ENCODE results near the gene SPDEF.

Gene SPDEF

DNA sequence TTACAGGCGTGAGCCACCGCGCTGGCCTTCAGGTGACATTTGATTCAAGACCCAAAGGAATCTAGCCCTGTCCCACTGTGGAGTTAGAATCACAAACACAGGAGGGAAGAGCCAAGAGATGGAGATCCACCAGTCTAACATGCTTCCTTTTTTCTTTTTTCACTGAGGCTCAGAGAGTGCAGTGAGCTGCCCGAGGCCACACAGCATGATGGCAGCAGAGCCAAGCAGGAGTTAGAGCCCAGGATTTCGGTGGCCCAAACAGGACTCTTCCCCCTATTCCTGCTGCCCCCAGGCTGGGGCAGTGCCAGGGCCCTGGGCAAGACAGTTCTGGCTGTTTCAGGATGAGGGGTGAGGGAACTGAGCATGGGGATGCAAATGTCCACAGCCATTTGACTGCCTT, 8.1 kb upstream of the SPDEF start:
- no peak for DNase-seq (ENCODE audit: low read depth in 2 of 3, low spot score in 2 of 3)

DNA sequence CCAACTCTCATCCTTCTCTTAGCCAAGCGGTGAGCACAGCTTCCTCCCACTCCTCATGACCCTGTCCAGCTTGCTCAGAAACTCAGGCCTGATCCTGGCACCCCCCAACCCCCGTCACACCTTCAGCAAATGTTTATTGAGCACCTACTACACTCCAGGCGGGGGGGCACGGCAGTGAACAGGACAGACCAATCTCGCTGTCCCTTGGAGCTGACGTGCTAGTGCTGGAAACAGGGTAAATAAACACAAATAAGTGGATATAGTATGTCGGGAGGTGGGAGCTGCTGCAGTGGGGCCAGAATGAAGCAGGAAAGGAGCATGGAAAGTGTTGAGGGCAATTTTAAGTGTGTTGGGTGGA, 7.4 kb upstream of the SPDEF start:
- no peak for DNase-seq (ENCODE audit: low read depth in 2 of 3, low spot score in 2 of 3)

DNA sequence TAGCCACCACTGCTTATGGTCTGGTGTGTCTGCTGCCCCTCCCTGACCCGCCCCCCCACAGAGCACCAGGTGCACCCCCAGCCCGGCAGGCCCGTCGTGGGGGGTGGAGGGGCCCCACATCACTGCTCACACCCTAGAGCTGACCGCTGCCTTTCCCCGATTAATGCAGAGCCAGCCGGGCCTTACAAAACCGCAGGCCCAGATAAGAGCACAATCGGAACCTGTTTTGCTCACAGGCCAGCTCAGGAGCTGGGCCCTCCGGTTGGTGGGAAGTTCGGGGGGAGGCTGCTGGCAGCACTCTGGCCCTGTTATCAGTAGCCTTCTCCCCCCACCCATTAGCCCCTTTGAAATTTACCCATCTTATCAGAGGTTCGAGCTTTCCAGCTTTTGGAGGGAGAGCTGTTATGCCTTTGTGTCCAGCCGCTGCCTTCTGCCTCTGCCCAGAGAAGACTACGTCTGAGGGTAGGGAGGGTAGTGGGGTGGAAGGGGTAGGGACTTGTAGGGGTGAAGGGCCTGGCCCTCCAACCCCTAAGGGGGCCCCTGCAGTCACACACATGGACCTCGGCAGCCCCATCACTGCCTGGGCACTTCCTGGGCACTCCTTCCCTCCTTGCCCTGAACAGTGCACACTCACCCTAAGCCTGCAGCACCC, 6.9 kb upstream of the SPDEF start:
- no peak for DNase-seq (ENCODE audit: low read depth in 2 of 3, low spot score in 2 of 3)

DNA sequence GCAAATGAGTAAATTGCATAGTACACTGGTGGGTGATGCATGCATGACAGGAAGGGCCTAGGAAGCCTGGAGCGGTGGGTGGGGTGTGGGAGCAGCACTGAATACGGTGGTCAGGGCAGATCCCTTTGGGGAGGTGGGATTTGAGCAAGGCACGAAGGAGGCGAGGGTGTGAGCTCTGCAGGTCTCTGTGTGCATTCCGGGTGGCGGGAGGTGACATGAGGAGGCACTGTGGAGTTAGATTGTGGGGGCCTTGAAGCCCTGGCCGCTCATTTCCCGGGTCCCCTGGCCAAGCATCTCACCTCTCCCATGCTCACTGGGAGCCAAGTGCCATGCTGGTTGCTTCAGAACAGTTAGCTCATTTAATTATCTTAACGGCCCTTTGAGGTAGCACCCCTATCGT, 6.2 kb upstream of the SPDEF start:
- no peak for DNase-seq (ENCODE audit: low read depth in 2 of 3, low spot score in 2 of 3)

DNA sequence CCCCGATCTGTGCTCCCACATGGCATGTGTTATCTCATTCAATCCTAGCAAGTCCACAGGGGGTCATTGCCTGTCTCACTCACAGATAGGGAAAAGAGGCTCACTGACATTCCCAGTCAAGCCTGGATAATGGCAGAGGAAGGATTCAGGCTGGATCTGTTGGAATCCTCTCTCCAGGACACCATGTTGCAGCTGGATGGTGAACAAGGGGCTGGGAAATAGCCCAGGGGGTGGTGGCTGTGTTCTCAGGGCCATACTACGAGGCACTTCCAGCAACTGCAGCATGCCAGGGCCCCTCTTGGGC, 5.0 kb upstream of the SPDEF start:
- no peak for DNase-seq (ENCODE audit: low read depth in 2 of 3, low spot score in 2 of 3)

DNA sequence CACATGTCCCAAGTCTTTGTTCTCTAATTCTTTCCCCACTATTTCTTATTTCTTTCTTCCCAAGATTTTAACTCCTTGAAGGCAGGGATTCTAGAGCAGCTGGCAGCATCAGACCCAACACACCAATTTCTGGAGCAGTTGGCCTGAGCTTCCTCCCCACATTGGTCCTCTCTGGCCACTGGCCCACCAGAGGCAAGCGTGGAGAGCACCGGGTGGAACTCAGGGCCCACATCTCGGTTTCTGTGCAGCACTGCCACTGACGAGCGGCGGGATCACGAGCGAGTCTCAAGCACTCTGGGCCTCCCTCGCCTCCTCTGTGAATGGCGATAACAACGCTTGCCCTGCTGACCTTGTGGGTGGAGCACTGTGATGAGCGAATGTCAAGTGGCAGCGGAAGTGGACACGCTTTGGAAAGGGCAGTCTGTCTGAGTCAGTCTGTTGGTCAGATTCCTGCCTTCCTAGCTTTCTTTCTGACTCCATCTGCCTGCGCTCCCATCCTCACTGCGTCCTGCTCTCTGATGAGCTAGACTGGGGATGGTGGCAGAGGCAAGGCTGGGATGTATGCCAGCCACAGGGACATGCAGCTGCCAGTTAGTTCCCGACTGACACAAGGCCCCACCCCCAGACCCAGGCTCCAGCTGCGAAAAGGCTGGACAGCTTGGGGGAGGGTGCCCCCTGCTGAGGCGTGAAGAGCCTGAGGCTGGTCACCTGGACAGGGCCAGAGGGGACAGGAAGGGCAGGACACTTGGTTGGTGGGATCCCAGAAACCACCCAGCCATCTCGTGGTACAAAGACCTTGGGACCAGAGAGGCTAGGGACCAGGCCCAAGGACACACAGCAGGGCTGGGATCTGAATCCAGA, 4.5 kb upstream of the SPDEF start:
- no peak for DNase-seq (ENCODE audit: low read depth in 2 of 3, low spot score in 2 of 3)

DNA sequence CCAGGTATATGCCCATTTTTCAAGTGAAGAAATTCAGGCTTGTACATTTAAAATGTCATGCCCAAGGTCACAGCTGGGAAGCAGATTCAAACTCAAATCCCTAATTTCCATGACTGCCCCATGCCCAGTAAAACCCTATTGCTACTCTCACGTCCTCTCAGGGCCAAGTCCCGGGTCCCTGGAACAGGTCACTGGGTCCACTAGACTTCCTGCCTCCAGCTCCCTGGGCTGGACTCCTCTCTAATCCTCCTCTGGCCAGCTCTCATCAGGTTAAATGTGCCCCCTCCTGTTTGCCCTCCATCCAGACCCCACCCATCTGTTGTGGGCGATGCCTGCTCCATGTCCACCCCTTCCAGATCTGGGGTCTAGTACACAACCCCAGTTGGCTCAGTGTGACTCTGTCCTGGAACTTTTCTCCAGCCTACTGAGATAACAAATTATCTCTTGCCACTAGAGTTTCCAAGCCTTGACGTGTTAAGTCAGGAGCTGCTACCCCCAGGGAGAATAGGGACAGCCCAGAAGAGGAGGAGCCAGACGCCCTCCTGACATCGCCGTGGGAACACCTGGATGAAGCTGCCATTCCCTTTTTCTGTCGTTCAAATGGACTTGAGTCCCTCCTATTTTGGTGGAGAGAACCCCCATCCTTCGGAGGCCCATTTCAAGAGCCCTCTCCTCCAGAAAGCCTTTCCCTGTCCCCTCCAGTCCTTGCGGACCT, 3.7 kb upstream of the SPDEF start:
- DNase-seq (ENCODE audit: low read depth in 2 of 3, low spot score in 2 of 3): no peak

DNA sequence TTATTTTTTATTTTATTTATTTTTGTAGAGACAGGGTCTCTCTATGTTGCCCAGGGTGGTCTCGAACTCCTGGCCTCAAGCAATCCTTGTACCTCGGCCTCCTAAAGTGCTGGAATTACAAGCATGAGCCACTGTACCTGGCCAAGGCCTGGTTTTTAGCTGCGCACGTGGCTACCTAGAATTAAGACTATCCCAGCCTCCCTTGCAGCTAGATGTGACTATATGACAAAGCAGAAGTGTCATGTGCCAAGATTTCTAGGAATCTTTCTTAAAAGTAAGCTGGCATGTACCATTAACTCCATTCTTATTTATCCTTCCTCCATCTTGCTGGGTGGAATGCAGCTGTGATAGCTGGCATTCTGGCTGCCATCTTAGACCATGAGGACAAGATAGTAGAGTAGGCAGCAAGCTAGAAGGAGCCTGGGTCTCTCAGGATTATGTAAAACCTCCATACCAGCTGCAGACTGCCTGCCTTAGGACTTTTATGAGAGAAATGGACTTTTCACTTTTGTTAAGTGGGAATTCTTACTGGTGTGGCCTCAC, 2.1 kb upstream of the SPDEF start:
- DNase-seq (ENCODE audit: low read depth in 2 of 3, low spot score in 2 of 3): no peak

DNA sequence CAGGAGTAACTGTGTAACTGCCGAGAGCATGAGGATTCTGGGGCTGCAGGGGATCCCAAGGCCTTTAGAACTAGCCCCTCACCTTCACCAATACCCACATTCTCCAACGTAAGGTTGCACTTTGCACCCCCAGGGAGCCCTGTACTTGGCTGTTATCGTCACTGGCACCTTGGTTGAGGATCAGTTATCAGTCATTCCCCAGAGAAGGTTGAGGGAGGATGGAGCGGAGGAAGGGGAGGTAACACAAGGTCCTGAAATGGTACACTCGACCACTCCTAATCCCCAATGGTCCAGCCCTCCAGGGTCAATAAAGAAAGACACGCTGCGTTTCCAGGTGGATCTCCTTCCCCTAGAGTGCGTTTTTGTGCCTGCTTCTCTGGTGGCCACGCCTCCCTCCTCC, 1.1 kb upstream of the SPDEF start:
- no peak for DNase-seq (ENCODE audit: low read depth in 2 of 3, low spot score in 2 of 3)

DNA sequence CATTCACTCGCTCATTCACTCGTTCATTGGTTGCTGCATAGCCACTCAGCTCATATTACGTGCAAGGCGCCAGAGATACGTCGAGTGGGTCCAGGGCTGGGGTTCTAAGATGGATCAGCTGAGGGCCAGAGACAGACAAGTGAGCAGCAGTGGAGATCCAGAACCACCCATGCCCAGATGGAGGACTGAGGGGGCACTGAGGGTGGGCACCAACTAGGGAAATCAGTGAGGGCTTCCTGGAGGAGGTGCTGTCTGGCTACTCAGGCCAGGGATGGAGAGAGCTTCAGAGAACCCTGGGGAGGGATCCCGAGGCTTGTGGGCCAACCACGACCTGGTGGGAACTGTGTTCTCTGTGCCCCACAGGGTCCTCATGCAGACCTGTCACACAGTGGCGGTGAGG, 364 bp upstream of the SPDEF start:
- no peak for DNase-seq (ENCODE audit: low read depth in 2 of 3, low spot score in 2 of 3)

DNA sequence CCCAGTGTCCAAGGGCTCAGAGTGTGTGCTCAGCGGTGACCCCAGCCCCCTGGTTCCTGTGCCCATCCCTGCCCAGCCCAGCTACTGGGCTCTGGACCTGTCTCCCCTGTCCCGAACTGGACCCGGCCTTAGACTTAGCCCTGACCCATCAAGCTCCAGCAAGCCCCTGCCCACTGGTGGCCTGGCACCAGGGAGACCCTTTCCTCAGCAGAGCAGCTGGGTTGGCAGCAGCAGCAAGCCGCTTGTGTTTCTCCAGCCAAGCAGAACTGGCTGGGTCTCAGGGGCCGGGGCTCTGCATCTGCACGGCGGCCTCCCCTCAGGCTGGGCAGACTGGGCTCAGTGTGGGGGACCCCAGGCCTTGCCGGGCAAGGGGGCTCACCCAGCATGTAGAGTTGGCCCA, 801 bp downstream of the SPDEF start:
- no peak for DNase-seq (ENCODE audit: low read depth in 2 of 3, low spot score in 2 of 3)

DNA sequence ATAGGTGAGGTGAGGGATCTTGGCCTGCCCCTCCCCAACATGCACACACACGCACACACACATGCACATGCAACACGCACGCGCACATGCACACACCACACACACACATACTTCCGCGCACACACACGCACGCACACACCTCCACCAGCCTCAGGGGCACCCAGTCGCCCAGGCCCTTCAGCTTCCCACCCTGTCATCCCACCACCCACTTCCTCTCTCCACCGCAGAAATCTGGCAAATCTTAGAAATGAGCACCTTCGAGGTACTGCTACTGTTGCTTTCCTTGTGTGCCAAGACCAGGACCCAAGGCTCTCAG, 1.2 kb downstream of the SPDEF start:
- DNase-seq (ENCODE audit: low read depth in 2 of 3, low spot score in 2 of 3): no peak

DNA sequence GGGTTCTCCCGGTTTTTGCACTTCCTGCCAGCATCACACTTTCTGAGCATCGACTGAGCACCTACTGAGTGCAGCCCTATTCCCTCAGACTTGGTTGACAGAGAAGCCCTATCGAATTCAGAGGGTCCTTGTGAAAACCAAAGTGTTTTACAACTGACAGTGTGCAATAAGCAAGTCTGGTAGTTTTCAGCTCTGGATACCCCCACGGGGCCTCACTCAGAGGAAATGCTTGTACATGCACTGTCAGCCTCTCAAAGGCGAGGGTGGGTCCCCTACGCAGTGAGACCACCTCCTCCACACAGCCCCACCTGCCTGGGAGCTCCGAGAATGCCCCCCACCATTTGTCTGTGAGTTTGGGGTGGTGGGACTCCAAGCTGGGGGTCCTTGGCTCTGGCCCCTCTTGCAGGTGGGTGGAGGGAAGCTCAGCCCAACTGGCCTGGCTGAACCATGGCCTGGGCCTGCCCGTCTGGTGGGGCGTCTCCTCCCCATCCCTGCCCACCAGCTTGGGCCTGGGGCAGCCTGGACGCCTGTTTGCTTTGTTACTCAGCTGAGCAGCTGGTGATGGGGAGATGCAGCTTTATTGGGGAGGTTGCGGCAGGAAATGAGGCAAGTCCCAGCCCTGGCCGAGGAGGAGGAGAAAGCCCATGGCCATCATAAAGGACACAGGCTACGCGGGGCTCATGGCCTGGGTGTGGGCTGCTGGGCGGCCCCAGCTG, 1.7 kb downstream of the SPDEF start:
- DNase-seq (ENCODE audit: low read depth in 2 of 3, low spot score in 2 of 3): no peak

DNA sequence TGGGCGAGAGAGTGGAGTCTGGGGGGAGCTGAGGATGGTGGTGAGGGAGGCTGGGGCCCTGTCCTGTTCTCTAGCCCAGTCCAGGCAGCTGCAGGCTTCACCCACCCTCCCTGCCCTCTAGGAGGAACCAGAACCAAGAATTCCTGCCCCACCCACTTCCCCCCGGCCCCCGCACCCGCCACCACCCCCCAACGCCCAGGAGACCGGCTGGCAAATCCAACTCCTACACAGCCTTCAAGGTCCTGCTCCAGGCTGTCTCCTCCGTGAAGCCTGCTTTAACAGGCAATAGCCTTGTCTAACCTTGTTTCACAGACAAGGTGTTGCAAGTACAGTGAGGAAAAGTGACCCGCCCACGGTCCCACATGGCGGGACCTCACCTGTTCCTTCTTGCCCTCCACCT, 2.4 kb downstream of the SPDEF start:
- no peak for DNase-seq (ENCODE audit: low read depth in 2 of 3, low spot score in 2 of 3)

DNA sequence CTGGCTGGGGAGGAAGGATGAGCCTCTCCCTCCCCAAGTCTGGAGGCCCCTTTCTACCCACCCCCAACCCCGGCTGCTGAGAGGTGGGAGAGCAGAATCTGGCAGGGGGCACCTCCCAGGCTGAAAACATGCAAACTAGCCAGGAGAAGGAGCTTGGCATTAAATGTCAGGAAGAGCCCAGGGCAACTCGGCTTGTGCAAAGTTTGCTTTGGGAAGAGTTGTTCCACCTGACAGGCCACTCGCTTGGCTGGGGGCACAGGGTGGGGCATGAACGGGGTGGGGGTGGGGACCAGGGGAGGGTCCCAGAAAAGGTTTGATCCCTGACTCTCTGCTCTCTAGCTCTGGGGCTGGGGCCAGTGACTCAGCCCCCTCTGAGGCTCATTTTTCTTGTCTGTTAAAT, 3.0 kb downstream of the SPDEF start:
- no peak for DNase-seq (ENCODE audit: low read depth in 2 of 3, low spot score in 2 of 3)

DNA sequence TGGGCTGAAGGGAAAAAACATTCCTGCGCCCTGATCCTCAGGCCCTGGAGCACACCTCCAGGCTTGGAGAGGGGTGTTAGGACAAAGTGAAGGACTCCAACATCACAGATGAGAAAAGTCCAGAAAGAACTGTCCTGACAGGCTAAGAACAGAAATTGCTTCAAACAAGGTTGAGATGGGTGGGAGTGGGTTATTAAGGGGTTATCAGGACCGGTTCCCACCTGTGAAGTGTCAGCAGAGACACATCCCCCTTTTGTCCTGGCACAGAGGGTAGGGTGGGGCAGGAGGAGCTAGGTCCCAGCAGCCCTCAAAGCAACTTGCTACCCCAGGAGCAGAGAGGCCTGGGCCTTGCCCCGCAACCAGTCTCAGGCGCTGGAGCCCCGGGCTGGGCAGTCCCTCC, 3.5 kb downstream of the SPDEF start:
- no peak for DNase-seq (ENCODE audit: low read depth in 2 of 3, low spot score in 2 of 3)

DNA sequence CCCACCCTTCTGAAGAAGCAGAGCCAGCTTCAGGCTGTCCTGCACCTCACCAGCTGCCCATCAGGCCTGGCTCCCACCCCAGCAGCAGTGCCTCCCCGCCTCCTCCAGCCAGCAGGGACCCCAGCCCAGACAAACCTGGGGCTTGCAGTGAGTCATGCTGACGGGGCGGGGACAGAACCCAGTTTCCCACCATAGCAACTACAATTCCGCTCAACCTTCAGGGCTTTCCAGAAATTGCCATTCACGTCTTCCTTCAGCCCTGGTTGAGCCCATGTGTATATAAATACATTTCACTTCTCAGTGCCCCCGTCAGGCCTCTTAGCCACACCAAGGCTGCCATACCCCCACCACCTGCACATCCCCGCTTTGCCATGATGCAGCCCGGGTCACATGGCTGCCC, 4.4 kb downstream of the SPDEF start:
- DNase-seq (ENCODE audit: low read depth in 2 of 3, low spot score in 2 of 3): no peak

DNA sequence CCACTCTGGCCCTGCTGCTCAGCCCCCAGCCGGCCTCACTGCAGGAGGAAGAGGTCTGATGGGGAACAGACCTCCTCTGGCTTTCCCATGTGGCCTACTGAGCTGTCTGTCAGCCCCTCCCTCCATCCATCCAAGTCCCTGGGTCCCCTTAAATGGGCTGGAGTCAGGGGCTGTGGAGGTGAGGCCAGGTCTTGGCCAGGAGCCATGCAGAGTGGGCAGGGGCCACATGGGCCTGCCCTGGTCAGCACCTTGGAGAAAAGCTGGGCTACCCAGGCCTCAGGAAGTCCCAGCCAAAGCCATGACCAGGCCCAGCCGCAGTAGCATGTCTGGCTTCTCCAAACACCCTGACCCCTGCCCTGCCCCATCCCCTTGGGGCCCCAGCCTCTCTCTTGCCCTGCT, 6.3 kb downstream of the SPDEF start:
- no peak for DNase-seq (ENCODE audit: low read depth in 2 of 3, low spot score in 2 of 3)

DNA sequence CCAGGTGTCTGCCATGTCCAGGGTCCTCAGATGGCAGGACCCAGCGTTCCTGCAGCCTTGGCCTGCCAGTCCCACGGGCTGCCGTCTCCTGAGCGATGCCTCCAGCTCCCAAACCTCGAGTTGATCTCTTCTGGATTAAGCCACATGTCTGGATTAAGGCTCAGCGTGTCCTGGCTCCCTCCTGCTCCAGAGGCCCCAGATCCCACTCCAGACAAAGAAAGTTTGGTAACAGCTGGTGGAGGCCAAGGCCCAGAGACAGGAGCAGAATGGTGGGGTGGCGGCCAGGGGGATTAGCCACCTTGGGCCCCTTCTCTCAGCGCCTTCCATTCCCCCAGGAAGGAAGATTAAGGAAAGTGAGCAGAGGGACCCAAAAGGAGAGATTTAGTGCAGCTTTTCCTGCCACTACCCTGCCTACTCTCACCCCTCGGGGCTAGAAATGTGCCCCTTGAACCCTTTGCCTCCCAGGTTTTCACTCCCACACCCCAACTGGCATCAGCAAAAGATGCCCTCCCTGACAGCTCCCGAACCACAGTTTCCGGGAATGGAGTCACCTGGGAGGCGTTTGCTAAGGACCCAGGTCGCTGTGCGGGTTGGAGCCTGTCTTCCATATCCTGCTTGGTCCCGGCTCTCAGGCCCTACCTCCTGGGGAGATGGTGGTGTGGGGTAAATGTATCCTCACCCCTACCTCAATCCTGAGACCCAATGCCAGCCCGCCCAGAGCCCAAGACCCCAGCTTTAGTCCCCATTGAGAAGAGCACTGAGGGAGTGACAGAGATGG, 6.9 kb downstream of the SPDEF start:
- no peak for DNase-seq (ENCODE audit: low read depth in 2 of 3, low spot score in 2 of 3)

DNA sequence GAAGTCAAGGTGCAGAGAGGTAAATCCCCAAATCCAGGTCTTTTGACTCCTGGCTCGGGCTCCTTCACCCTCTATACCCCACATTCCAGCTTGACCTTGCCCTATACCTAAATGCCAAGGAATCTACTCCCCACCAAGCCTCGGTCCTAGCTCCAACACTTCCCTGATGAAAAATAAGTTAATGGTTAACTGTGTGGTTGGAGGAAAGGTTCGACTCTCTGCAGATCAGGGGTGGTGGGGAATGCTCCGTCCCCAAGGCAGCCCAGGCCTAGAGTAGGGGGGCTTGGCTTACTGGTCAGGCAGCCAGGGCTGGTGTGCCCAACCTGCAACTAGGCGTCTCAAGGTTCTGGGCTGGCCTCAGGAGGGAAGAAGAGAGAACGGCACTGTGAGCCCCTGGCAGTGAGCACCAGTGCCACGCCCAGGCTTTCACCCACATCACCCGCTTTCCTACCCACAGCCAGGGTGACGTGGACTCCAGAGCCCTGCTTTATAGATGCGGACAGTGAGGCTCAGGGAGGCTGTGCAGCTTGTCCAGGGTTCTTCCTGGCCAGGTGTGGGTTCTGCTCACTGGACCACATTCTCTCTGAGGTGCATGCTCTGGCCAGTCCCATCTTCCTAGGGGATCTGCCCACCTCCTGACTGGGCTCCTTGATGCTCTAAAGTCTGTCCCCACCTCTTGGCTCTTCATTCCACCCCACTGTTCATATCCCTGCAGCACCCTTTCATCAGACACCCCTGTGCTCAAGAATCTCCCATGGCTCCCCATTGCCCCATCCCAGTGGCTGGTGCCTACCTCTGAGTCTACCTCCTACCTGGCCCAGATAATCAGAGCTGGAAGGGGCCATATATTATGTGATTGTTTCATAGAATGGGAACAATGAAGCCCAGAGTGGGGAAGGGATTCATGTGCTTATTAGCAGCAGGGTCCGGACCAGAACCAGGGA, 8.2 kb downstream of the SPDEF start:
- no peak for DNase-seq (ENCODE audit: low read depth in 2 of 3, low spot score in 2 of 3)
